Heart left ventricle (tissue), 16 donors: ENCODE results near the gene IL10RB. TPM values are rescaled to one million over a fixed set of nuclear protein-coding genes. Genes with fewer than 3 reads are reported as not detected.
"Not testable (repeated sequence)": the region's sequence is repeated elsewhere in the genome, so short reads cannot be mapped to it uniquely, and the experiment has no call there.

Source experiments
- ATAC-seq, 4 donors: fragments of 200-7000 bp; cut with Tn5 transposase; one replicate each; pipeline ENCODE4 v1.9.1; 2020 to 2022; ENCODE audit warnings: moderate library complexity in 4 of 4, mild to moderate bottlenecking in 3 of 4, moderate number of reproducible peaks in 1 of 4
- DNase-seq, 5 donors: peaks; one replicate each; pipeline ENCODE4 v3.0.0-alpha.2; 2020
- H3K27ac ChIP-seq, 12 donors: fragments of 200-600 bp; sonication (generic) in 4 of 12; one replicate each; pipeline versions ENCODE4 v1.5.0 to v1.8.0; 2016 to 2022; ENCODE audit warnings: mild to moderate bottlenecking in 2 of 12
- H3K27me3 ChIP-seq, 9 donors: fragments of 200-600 bp; sonication (generic) in 2 of 9; one replicate each; pipeline versions ENCODE4 v1.5.1 to v1.8.0; 2016 to 2022; ENCODE audit warnings: mild to moderate bottlenecking in 3 of 9
- H3K36me3 ChIP-seq, 9 donors: fragments of 200-600 bp; sonication (generic) in 2 of 9; one replicate each; pipeline versions ENCODE4 v1.5.0 to v1.8.0; 2018 to 2022; ENCODE audit warnings: mild to moderate bottlenecking in 2 of 9
- H3K4me1 ChIP-seq, 12 donors: fragments of 200-600 bp; sonication (generic) in 4 of 12; one replicate each; pipeline versions ENCODE4 v1.5.0 to v1.8.0; 2016 to 2022; ENCODE audit warnings: mild to moderate bottlenecking in 3 of 12
- H3K4me3 ChIP-seq, 12 donors: fragments of 200-600 bp; sonication (generic) in 4 of 12; one replicate each; pipeline versions ENCODE4 v1.5.0 to v1.8.0; 2017 to 2022; ENCODE audit warnings: mild to moderate bottlenecking in 9 of 12, moderate library complexity in 4 of 12
- H3K9me3 ChIP-seq, 12 donors: fragments of 200-600 bp; sonication (generic) in 4 of 12; one replicate each; pipeline versions ENCODE4 v1.5.0 to v1.8.0; 2016 to 2022; ENCODE audit warnings: mild to moderate bottlenecking in 1 of 12
- CTCF ChIP-seq, 12 donors: fragments of 200-600 bp; sonication (generic) in 4 of 12; IDR thresholded peaks; one replicate each; pipeline versions ENCODE4 v1.5.0 to v1.8.0; 2018 to 2022; ENCODE audit warnings: antibody characterized with exemption in 12 of 12, mild to moderate bottlenecking in 5 of 12
- POLR2A ChIP-seq, 2 donors: fragments of 450-650 bp; IDR thresholded peaks; one replicate each; pipeline ENCODE4 v1.6.1; 2017; ENCODE audit warnings: antibody characterized with exemption in 2 of 2, mild to moderate bottlenecking in 2 of 2, moderate library complexity in 2 of 2
- WGBS, 4 donors: extraction: QIAGEN DNeasy Blood & Tissue Kit in 2 of 4; methylation state at CpG; one replicate each; pipeline versions ENCODE4 v1.1.5 to v1.1.7; 2013 to 2018; 5-methylcytosine and 5-hydroxymethylcytosine counted together
- intact Hi-C, 10 donors: fragments of 100-400 bp; cut with DNase I; formaldehyde crosslinking; loops; one replicate each; pipeline versions ENCODE4 v1.11.1 to v1.14.2; 2022
- polyA plus RNA-seq, 2 donors: library from polyadenylated mRNA; stranded (reverse); fragments of 200-250 nt; gene quantifications; one replicate each; pipeline ENCODE4 v1.2.3, GENCODE V29; 2013
- total RNA-seq, 9 donors: library from RNA; depleted of rRNA in 2 of 9; stranded (reverse); fragments of >200 nt in 2 of 9; fragmentation: NEBNext Ultra II Directional in 3 of 9; extraction: Animal tissue kit (Norgen Biotek cat#: 25700) in 3 of 9; gene quantifications; one replicate each; pipeline versions ENCODE4 v1.1.0 to v1.2.4, GENCODE V29; 2016 to 2023
- donor health status: ischemic (EF 13 %, LVEDD 7.1; RV severe dilation, severe dysfunction).
- donor health status: healthy with polysubstance abuse.
- donor health status: DM: no; HTN: yes; CAD: no.
- donor health status: DM: no; HTN: no; CAD: no.
- donor health status: ischemic (EF 25% LVEDD 6.9; RV normal size, moderate dysfunction).
- donor health status: ischemic (EF 25% LVEDD 5.7; RV mildly dilated, moderate dysfunction).
- donor health status: healthy.
- donor health status: DM: yes; HTN: yes; CAD: no.
- donor health status: ischemic (EF 35%, LVEDD 5.7; RV mildly dilated, moderate dysfunction).
- donor health status: nonischemic (EF 11% LVEDD 7.7; RV severe dilation, severe dysfunction).
- donor health status: DM: yes; HTN: yes; CAD: no.
- donor health status: PGD.
- donor health status: ischemic (EF 29% LVEDD 5.4; RV normal size, mild dysfunction).
- donor health status: nonischemic (EF 23%, LVEDD 6.1; RV moderate dilation, normal function).

IL10RB gene
- total and polyA plus RNA-seq, 11 donors: 4.5 to 28.2 (median 8.3) TPM

GRCh38 chr21:33315946-33316710 is 50.0 kb downstream of the IL10RB start:
- 60 to 76% (median 73%) methylated on average over 5 of the region's 5 CpGs for WGBS, 4 donors
- ATAC-seq (no peak), DNase-seq (no peak)
- TF ChIP-seq CTCF (IDR thresholded peaks at IDR 0.05): no peak
- no peak for TF ChIP-seq POLR2A (IDR thresholded peaks at IDR 0.05)
- H3K9me3 ChIP-seq: peaks cover 0 to 7% (median 0%) of the 10 kb centered on the region in 12 donors
- no peaks in the 10 kb centered on the region for H3K36me3 ChIP-seq
- H3K27me3 ChIP-seq: no peaks in the 10 kb centered on the region
- H3K4me3 ChIP-seq: no peak overlapping the region
- intact Hi-C loops: no loop called here
- H3K27ac ChIP-seq: peak overlapping the region in 1 of 12 donors; percentile 66
- H3K4me1 ChIP-seq: peaks cover 0 to 36% (median 0%) of the 10 kb centered on the region in 12 donors

GRCh38 chr21:33317145-33317544 is 51.0 kb downstream of the IL10RB start:
- Histone ChIP-seq H3K9me3 (peaks cover 0 to 7% (median 0%) of the 10 kb centered on the region in 12 donors), H3K4me3 (no peak overlapping the region), H3K36me3 (no peaks in the 10 kb centered on the region), H3K27ac (peak overlapping the region in 1 of 12 donors; percentile 77), H3K4me1 (peaks cover 0 to 30% (median 0%) of the 10 kb centered on the region in 12 donors), H3K27me3 (no peaks in the 10 kb centered on the region)
- intact Hi-C loops: no loop called here
- ATAC-seq (no peak), DNase-seq (no peak)
- WGBS, 4 donors: 66 to 72% (median 68%) methylated on average over 6 of the region's 6 CpGs
- TF ChIP-seq POLR2A (IDR thresholded peaks at IDR 0.05): no peak

GRCh38 chr21:33317786-33318486 is 51.8 kb downstream of the IL10RB start:
- H3K4me1 ChIP-seq: peaks cover 0 to 22% (median 0%) of the 10 kb centered on the region in 12 donors
- TF ChIP-seq POLR2A (IDR thresholded peaks at IDR 0.05) (no peak), CTCF (IDR thresholded peaks at IDR 0.05) (no peak)
- intact Hi-C loops: no loop called here
- ATAC-seq (no peak), DNase-seq (no peak)
- WGBS, 4 donors: 83 to 87% (median 84%) methylated on average over 14 of the region's 14 CpGs
- H3K27me3 ChIP-seq: no peaks in the 10 kb centered on the region
- H3K4me3 ChIP-seq: no peak overlapping the region
- peaks cover 0 to 7% (median 0%) of the 10 kb centered on the region in 12 donors for H3K9me3 ChIP-seq
- H3K27ac ChIP-seq: peak overlapping the region in 1 of 12 donors; percentile 77
- no peaks in the 10 kb centered on the region for H3K36me3 ChIP-seq

GRCh38 chr21:33321005-33321404 is 54.8 kb downstream of the IL10RB start:
- H3K4me1 ChIP-seq: peaks cover 0 to 31% (median 4%) of the 10 kb centered on the region in 12 donors
- H3K4me3 ChIP-seq, ATAC-seq, DNase-seq, H3K36me3 ChIP-seq, H3K27me3 ChIP-seq, H3K27ac ChIP-seq, H3K9me3 ChIP-seq: not testable (repeated sequence)
- intact Hi-C loops: loop anchor here in 2 of 10 donors (10.0 kb wide), 2 partner anchors 56 to 66 kb away; partner anchors contain the start of gene IL10RB (in 1 of the 2)
- 85 to 94% (median 87%) methylated on average over 17 of the region's 17 CpGs for WGBS, 4 donors

GRCh38 chr21:33323610-33324009 is 57.4 kb downstream of the IL10RB start:
- peak overlapping the region in 8 of 12 donors; percentile 97 to 100 (median 99) for H3K27ac ChIP-seq
- H3K27me3 ChIP-seq, ATAC-seq, H3K9me3 ChIP-seq, DNase-seq, H3K36me3 ChIP-seq: not testable (repeated sequence)
- H3K4me1 ChIP-seq: peaks cover 10 to 39% (median 27%) of the 10 kb centered on the region in 12 donors
- intact Hi-C loops: loop anchor here in 2 of 10 donors (2.0 to 10.0 kb wide), 3 partner anchors 37 to 69 kb away; partner anchors contain the start of gene IL10RB (in 1 of the 2)
- H3K4me3 ChIP-seq: peak overlapping the region in 9 of 12 donors; percentile 68 to 100 (median 94)
